Measurements from ENCODE around the gene TAX1BP1.
A peak's percentile ranks its signal among the peaks of the same experiment; 100 is the strongest.

Gene TAX1BP1

GRCh38 chr7:27739909-27740448 is at the start of gene TAX1BP1:
TAX1BP1 (plus strand) TSS chr7:27740162; CDS start chr7:27748525, 8,363 bp downstream.
- DNase-seq (ENCODE audit: low read depth in 2 of 3, low spot score in 2 of 3), result peak; percentile 80 to 88 (median 88)

- DNase-seq (ENCODE audit: low read depth in 2 of 3, low spot score in 2 of 3), result no peak
These were observed 49.3 kb upstream of the TAX1BP1 start for GRCh38 chr7:27690649-27691048.

- no peak for DNase-seq (ENCODE audit: low read depth in 2 of 3, low spot score in 2 of 3)
These were observed 46.2 kb upstream of the TAX1BP1 start for GRCh38 chr7:27693794-27694193.

- no peak for DNase-seq (ENCODE audit: low read depth in 2 of 3, low spot score in 2 of 3)
These were observed 44.9 kb upstream of the TAX1BP1 start for GRCh38 chr7:27695096-27695495.

GRCh38 chr7:27697861-27698430 is 42.0 kb upstream of the TAX1BP1 start:
- no peak for DNase-seq (ENCODE audit: low read depth in 2 of 3, low spot score in 2 of 3)

- no peak for DNase-seq (ENCODE audit: low read depth in 2 of 3, low spot score in 2 of 3)
These were observed 40.2 kb upstream of the TAX1BP1 start for GRCh38 chr7:27699751-27700150.

- DNase-seq (ENCODE audit: low read depth in 2 of 3, low spot score in 2 of 3), result no peak
These were observed 39.5 kb upstream of the TAX1BP1 start for GRCh38 chr7:27700501-27700900.

GRCh38 chr7:27703181-27703580 is 36.8 kb upstream of the TAX1BP1 start:
- DNase-seq (ENCODE audit: low read depth in 2 of 3, low spot score in 2 of 3), result no peak

- DNase-seq (ENCODE audit: low read depth in 2 of 3, low spot score in 2 of 3), result no peak
These were observed 35.4 kb upstream of the TAX1BP1 start for GRCh38 chr7:27704422-27705199.

- no peak for DNase-seq (ENCODE audit: low read depth in 2 of 3, low spot score in 2 of 3)
These were observed 34.8 kb upstream of the TAX1BP1 start for GRCh38 chr7:27705200-27705594.

- DNase-seq (ENCODE audit: low read depth in 2 of 3, low spot score in 2 of 3), result no peak
These were observed 31.5 kb upstream of the TAX1BP1 start for GRCh38 chr7:27708485-27708884.

GRCh38 chr7:27709137-27710075 is 30.6 kb upstream of the TAX1BP1 start:
- DNase-seq (ENCODE audit: low read depth in 2 of 3, low spot score in 2 of 3), result no peak

- DNase-seq (ENCODE audit: low read depth in 2 of 3, low spot score in 2 of 3), result no peak
These were observed 27.7 kb upstream of the TAX1BP1 start for GRCh38 chr7:27712217-27712616.

GRCh38 chr7:27714831-27715444 is 25.0 kb upstream of the TAX1BP1 start:
- no peak for DNase-seq (ENCODE audit: low read depth in 2 of 3, low spot score in 2 of 3)

- no peak for DNase-seq (ENCODE audit: low read depth in 2 of 3, low spot score in 2 of 3)
These were observed 16.9 kb upstream of the TAX1BP1 start for GRCh38 chr7:27723085-27723484.

- no peak for DNase-seq (ENCODE audit: low read depth in 2 of 3, low spot score in 2 of 3)
These were observed 12.9 kb upstream of the TAX1BP1 start for GRCh38 chr7:27727058-27727457.

GRCh38 chr7:27730112-27730511 is 9.8 kb upstream of the TAX1BP1 start:
- DNase-seq (ENCODE audit: low read depth in 2 of 3, low spot score in 2 of 3), result no peak

- no peak for DNase-seq (ENCODE audit: low read depth in 2 of 3, low spot score in 2 of 3)
These were observed 5.4 kb upstream of the TAX1BP1 start for GRCh38 chr7:27734583-27734982.

GRCh38 chr7:27735165-27735564 is 4.8 kb upstream of the TAX1BP1 start:
- DNase-seq (ENCODE audit: low read depth in 2 of 3, low spot score in 2 of 3), result no peak

GRCh38 chr7:27735831-27736230 is 4.1 kb upstream of the TAX1BP1 start:
- no peak for DNase-seq (ENCODE audit: low read depth in 2 of 3, low spot score in 2 of 3)

GRCh38 chr7:27737178-27737577 is 2.8 kb upstream of the TAX1BP1 start:
- no peak for DNase-seq (ENCODE audit: low read depth in 2 of 3, low spot score in 2 of 3)

All from activated CD8-positive, alpha-beta memory T cell treated with anti-CD3 and anti-CD28 coated beads for 48 hours (primary cell).